SU-DHL-6 (cell line): ENCODE results near the gene CHD2.

Experiments
- H2AFZ ChIP-seq: fragments of 200-600 bp; sonication (generic); 2 replicates; pipeline ENCODE4 v1.6.1; 2014; ENCODE audit warnings: low read depth, mild to moderate bottlenecking, moderate library complexity, mixed read lengths, antibody characterized with exemption, low read length; ENCODE audit not compliant: severe bottlenecking
- H3F3A ChIP-seq: fragments of 200-600 bp; shearing (Covaris generic); 2 replicates; pipeline ENCODE4 v1.6.0; 2016; ENCODE audit warnings: antibody characterized with exemption, mild to moderate bottlenecking; ENCODE audit not compliant: insufficient read depth
- H3K27ac ChIP-seq: fragments of 200-600 bp; sonication (generic); 2 replicates; pipeline ENCODE4 v1.5.1; 2016; ENCODE audit warnings: low read depth, mild to moderate bottlenecking, low read length, moderate library complexity, mixed read lengths
- H3K27me3 ChIP-seq: fragments of 200-600 bp; sonication (generic), shearing (Covaris generic); 2 replicates; pipeline ENCODE4 v1.6.0; 2014; ENCODE audit warnings: mild to moderate bottlenecking, low read length
- H3K36me3 ChIP-seq: fragments of 200-600 bp; sonication (generic); 2 replicates; pipeline ENCODE4 v1.6.1; 2014; ENCODE audit warnings: mild to moderate bottlenecking, low read length, mixed read lengths
- H3K4me2 ChIP-seq: fragments of 300-600, 200-600 bp; shearing (Covaris generic), sonication (generic); 2 replicates; pipeline ENCODE4 v1.6.0; 2014; ENCODE audit warnings: low read length, low read depth, mild to moderate bottlenecking; ENCODE audit not compliant: poor library complexity, severe bottlenecking
- H3K4me3 ChIP-seq: fragments of 200-600 bp; sonication (generic); 2 replicates; pipeline ENCODE4 v1.5.1; 2014; ENCODE audit warnings: antibody characterized with exemption, low read length, mild to moderate bottlenecking, mixed read lengths; ENCODE audit not compliant: insufficient read depth, poor library complexity, severe bottlenecking
- H3K79me2 ChIP-seq: fragments of 200-600 bp; sonication (generic); 2 replicates; pipeline ENCODE4 v1.6.1; 2014; ENCODE audit warnings: mild to moderate bottlenecking, low read length, moderate library complexity; ENCODE audit not compliant: insufficient read depth
- H3K9ac ChIP-seq: fragments of 200-600 bp; sonication (generic); 2 replicates; pipeline ENCODE4 v1.7.0; 2014; ENCODE audit warnings: mild to moderate bottlenecking, low read length
- H3K9me2 ChIP-seq: fragments of 200-600 bp; sonication (generic); replicated peaks from 2 replicates; pipeline ENCODE4 v1.6.1; 2014; ENCODE audit warnings: low read length; ENCODE audit not compliant: insufficient read depth
- H3K9me3 ChIP-seq: fragments of 200-600 bp; sonication (generic); 2 replicates; pipeline ENCODE4 v1.6.1; 2014; ENCODE audit warnings: low read length, mixed read lengths; ENCODE audit not compliant: insufficient read depth
- H4K20me1 ChIP-seq: fragments of 200-600 bp; sonication (generic); 2 replicates; pipeline ENCODE4 v1.6.1; 2014; ENCODE audit warnings: low read depth, mild to moderate bottlenecking, antibody characterized with exemption, low read length, moderate library complexity, mixed read lengths
- EZH2phosphoT487 ChIP-seq: fragments of 200-600 bp; sonication (generic), shearing (Covaris generic); conservative IDR thresholded peaks from 2 replicates; pipeline ENCODE4 v1.6.1; 2018; ENCODE audit warnings: mild to moderate bottlenecking, antibody characterized with exemption, low read length, moderate library complexity, mixed read lengths
- TF ChIP-seq, protein P1 (sequence below): fragments of 200-600 bp; sonication (generic); IDR thresholded peaks from one replicate; pipeline ENCODE4 v1.5.1; 2017; ENCODE audit warnings: antibody characterized with exemption, mild to moderate bottlenecking, low read length, moderate library complexity; ENCODE audit not compliant: insufficient read depth, poor library complexity, severe bottlenecking

CHD2 gene

DNA sequence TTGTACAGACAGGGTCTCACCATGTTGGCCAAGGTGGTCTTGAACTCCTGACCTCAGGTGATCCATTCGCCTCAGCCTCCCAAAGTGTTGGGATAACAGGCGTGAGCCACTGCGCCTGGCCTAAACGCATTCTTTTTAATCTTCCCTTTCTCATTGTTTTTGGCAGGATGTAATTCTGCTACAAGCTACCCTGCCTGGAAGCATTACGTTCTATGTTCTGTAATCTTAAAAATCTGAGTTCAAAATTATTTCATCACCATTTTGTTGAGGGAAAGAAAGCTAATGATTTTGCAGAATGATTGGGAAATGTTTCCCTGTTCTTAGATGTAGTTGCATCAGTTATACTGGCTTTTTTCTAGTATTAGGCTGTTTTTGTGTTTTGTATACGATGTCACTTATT is 117.4 kb downstream of the CHD2 start:
- peaks cover 51% of the 10 kb centered on the region for H3K36me3 ChIP-seq
- TF ChIP-seq, protein P1, sequence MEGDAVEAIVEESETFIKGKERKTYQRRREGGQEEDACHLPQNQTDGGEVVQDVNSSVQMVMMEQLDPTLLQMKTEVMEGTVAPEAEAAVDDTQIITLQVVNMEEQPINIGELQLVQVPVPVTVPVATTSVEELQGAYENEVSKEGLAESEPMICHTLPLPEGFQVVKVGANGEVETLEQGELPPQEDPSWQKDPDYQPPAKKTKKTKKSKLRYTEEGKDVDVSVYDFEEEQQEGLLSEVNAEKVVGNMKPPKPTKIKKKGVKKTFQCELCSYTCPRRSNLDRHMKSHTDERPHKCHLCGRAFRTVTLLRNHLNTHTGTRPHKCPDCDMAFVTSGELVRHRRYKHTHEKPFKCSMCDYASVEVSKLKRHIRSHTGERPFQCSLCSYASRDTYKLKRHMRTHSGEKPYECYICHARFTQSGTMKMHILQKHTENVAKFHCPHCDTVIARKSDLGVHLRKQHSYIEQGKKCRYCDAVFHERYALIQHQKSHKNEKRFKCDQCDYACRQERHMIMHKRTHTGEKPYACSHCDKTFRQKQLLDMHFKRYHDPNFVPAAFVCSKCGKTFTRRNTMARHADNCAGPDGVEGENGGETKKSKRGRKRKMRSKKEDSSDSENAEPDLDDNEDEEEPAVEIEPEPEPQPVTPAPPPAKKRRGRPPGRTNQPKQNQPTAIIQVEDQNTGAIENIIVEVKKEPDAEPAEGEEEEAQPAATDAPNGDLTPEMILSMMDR = no peak
- no peak for TF ChIP-seq EZH2phosphoT487

GRCh38 chr15:93018574-93018973 is 118.5 kb downstream of the CHD2 start:
- H3K4me2 ChIP-seq = no peak overlapping the region
- H4K20me1 ChIP-seq = no peaks in the 10 kb centered on the region
- TF ChIP-seq EZH2phosphoT487 = no peak
- TF ChIP-seq, protein P1 = no peak
- H3K9ac ChIP-seq = no peak overlapping the region
- no peaks in the 10 kb centered on the region for H3K9me2 ChIP-seq
- peaks cover 46% of the 10 kb centered on the region for H3K36me3 ChIP-seq
- no peak overlapping the region for H3K27ac ChIP-seq
- H2AFZ ChIP-seq = no peak overlapping the region
- H3K79me2 ChIP-seq = no peaks in the 10 kb centered on the region
- no peaks in the 10 kb centered on the region for H3K9me3 ChIP-seq
- no peaks in the 10 kb centered on the region for H3K27me3 ChIP-seq
- H3F3A ChIP-seq = no peaks in the 10 kb centered on the region
- H3K4me3 ChIP-seq = no peak overlapping the region

More for the DNA sequence above, 117.4 kb downstream of the CHD2 start:
- Histone ChIP-seq H3K4me3 (no peak overlapping the region), H3K9ac (no peak overlapping the region), H3K27me3 (no peaks in the 10 kb centered on the region), H4K20me1 (no peaks in the 10 kb centered on the region), H3K27ac (no peak overlapping the region), H2AFZ (no peak overlapping the region), H3K9me2 (no peaks in the 10 kb centered on the region), H3K79me2 (no peaks in the 10 kb centered on the region), H3K9me3 (no peaks in the 10 kb centered on the region), H3K4me2 (no peak overlapping the region), H3F3A (no peaks in the 10 kb centered on the region)

DNA sequence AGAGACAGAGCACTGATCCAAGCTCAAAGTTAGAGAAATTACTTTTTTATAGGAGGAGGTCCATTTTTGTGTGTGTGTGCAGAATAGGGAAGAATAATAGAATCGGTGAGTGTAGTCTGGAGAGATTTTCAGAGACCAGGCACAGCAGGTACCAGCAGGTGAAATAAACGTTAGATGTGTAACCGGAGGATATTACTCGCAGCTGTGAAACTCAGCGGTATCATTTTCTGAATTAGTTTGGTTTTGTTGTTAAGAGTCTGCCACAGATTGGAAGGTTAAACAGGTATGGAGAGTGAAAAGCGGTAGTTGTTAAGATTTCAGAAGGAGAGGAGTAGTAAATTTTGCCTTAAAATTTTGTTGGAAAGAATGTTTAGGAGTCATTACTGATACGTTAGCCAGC is 119.0 kb downstream of the CHD2 start:
- no peaks in the 10 kb centered on the region for H3K9me2 ChIP-seq
- H3K4me3 ChIP-seq = no peak overlapping the region
- no peak overlapping the region for H3K9ac ChIP-seq
- H4K20me1 ChIP-seq = no peaks in the 10 kb centered on the region
- H3K4me2 ChIP-seq = no peak overlapping the region
- peaks cover 50% of the 10 kb centered on the region for H3K36me3 ChIP-seq
- no peak overlapping the region for H2AFZ ChIP-seq
- H3K27me3 ChIP-seq = no peaks in the 10 kb centered on the region
- TF ChIP-seq, protein P1 = no peak
- no peak for TF ChIP-seq EZH2phosphoT487
- H3F3A ChIP-seq = no peaks in the 10 kb centered on the region
- H3K9me3 ChIP-seq = no peaks in the 10 kb centered on the region
- no peak overlapping the region for H3K27ac ChIP-seq
- no peaks in the 10 kb centered on the region for H3K79me2 ChIP-seq
